SU-DHL-6 (cell line): ENCODE results near the gene RAMACL.

Source experiments
- CTCF ChIP-seq: fragments of 200-600 bp; sonication (generic); IDR thresholded peaks from one replicate; pipeline ENCODE4 v1.5.1; 2017; ENCODE audit warnings: antibody characterized with exemption, mild to moderate bottlenecking, low read length, moderate library complexity; ENCODE audit not compliant: insufficient read depth, poor library complexity, severe bottlenecking
- EZH2phosphoT487 ChIP-seq: fragments of 200-600 bp; sonication (generic), shearing (Covaris generic); conservative IDR thresholded peaks from 2 replicates; pipeline ENCODE4 v1.6.1; 2018; ENCODE audit warnings: mild to moderate bottlenecking, antibody characterized with exemption, low read length, moderate library complexity, mixed read lengths

GRCh38 chr6:166604911-166605310 lies 18.4 kb upstream of the RAMACL start:
- no peak for TF ChIP-seq CTCF
- TF ChIP-seq EZH2phosphoT487: no peak
